Endothelial cell of umbilical vein (primary cell): ENCODE data around the gene ATP1A4.

ENCODE experiments used
- CTCF ChIP-seq, 2 donors: IDR thresholded peaks; 1 replicate in 1 of 2; 2 replicates in 1 of 2; pipeline ENCODE4 v1.5.1; 2011; ENCODE audit warnings: low read length in 2 of 2, mild to moderate bottlenecking in 2 of 2, moderate library complexity in 2 of 2, control low read depth in 1 of 2, inconsistent platforms in 1 of 2, low read depth in 1 of 2; ENCODE audit not compliant: insufficient read depth in 1 of 2; ENCODE audit errors: extremely low read depth in 1 of 2
- EZH2 ChIP-seq: IDR thresholded peaks from 2 replicates; pipeline ENCODE4 v1.6.1; 2012; ENCODE audit warnings: borderline replicate concordance, low read depth, mild to moderate bottlenecking, moderate library complexity, low read length, inconsistent platforms; ENCODE audit not compliant: severe bottlenecking
- POLR2A ChIP-seq: IDR thresholded peaks from 2 replicates; pipeline ENCODE4 v1.6.1; 2012; ENCODE audit warnings: low read depth, mild to moderate bottlenecking, control low read depth, low read length

- TF ChIP-seq EZH2, result no peak
- no peak for TF ChIP-seq POLR2A
- TF ChIP-seq CTCF (IDR thresholded peaks at IDR 0.05; ENCODE audit: extremely low read depth in 1 of 2, insufficient read depth in 1 of 2, low read depth in 1 of 2, low read length in 2 of 2), result no peak
Observed at GRCh38 chr1:160168609-160169369, 17.4 kb downstream of the ATP1A4 start.
